Measurements from ENCODE around the gene CFAP52.
"Not testable (repeated sequence)": the region's sequence is repeated elsewhere in the genome, so short reads cannot be mapped to it uniquely, and the experiment has no call there.

Gene CFAP52, protein sequence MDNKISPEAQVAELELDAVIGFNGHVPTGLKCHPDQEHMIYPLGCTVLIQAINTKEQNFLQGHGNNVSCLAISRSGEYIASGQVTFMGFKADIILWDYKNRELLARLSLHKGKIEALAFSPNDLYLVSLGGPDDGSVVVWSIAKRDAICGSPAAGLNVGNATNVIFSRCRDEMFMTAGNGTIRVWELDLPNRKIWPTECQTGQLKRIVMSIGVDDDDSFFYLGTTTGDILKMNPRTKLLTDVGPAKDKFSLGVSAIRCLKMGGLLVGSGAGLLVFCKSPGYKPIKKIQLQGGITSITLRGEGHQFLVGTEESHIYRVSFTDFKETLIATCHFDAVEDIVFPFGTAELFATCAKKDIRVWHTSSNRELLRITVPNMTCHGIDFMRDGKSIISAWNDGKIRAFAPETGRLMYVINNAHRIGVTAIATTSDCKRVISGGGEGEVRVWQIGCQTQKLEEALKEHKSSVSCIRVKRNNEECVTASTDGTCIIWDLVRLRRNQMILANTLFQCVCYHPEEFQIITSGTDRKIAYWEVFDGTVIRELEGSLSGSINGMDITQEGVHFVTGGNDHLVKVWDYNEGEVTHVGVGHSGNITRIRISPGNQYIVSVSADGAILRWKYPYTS

DNA sequence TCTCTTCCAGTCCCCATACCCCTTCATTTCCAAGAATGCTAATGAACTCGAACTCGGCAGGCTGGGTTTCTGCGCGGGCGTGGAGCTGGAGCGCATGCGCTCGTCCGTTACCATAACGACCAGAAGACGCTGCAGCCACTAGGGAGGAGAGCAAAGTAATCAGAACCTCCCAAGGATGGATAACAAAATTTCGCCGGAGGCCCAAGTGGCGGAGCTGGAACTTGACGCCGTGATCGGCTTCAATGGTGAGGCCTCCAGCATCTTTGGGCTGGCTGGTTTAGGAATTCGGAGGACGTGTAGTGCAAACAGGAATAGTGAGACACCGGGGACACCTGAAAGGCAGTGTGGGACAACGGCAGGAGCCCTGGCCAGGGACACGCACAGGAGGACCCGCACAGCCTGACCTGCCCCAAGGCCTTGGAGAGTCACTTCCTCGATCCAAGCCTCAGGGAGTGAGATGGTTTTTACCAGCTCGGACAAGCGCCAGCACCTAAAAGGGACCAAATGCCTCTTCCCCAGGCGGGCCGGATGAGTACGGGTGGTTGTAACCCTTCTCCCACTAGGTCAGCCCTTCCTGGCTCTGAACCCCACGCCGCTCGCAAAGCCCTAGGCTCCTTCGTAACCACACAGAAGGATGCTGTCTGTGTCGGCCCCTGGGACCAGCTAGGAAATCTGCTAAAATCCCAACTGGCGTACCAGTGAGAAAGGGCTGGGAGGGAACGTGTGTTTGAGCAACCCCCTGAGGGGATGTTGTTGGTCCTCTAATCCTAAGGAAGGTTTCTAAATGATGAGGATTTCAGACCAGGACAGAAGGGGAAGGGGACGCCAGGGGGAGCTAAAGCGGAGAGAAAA is at the start of gene CFAP52:
CFAP52 (plus strand) TSS at position 122 of the 852 bp plus-strand sequence; CDS start at position 176, 54 bp downstream.
- DNase-seq: peak; percentile 55

DNA sequence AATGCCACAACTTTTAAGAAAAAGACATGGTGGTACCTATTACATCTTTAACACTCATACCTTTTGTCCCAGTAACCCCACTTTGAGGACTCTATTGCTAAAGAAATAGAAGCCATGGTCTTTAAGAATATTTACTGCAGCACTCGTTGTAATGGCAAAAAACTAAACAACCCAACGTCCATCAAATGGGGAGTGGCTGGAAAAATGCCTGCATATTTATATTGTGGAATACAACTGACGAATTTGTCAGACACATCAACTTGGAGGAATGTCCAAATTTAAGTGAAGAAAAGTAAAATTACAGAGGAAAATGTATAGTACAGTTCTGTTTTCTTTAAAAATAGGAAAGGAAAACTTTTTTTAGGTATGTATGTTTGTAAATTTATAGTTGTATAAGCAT is 48.7 kb upstream of the CFAP52 start:
- DNase-seq: no peak

DNA sequence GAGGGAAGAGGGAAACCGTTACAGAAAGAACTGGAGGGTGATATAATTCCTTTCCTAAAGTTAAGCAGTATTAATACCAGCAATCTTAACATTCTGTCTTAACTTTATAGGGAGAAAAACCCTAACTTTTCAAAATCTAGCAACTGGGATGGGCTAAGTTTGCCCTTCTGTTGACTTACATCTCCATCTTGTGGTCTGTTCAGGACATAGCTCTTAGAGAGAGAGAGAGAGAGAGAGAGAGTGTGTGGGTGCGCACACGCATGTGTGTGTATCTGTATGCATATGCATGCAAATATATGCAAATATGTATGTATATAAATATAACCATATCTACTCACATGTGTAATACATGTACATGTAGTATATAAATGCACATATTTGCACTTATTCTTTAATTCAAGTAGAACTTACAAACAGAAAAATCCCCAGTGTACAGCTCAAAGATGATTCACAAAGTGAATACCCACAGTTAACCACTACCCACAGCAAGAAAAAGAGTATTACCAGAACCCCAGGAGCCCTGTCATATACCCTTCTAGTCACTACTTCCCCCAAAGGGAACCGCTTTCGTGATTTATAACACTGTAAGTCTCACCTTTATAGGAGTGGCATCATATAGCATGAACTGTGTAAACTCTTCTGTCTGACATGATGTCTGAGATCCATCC is 47.3 kb upstream of the CFAP52 start:
- DNase-seq: no peak

DNA sequence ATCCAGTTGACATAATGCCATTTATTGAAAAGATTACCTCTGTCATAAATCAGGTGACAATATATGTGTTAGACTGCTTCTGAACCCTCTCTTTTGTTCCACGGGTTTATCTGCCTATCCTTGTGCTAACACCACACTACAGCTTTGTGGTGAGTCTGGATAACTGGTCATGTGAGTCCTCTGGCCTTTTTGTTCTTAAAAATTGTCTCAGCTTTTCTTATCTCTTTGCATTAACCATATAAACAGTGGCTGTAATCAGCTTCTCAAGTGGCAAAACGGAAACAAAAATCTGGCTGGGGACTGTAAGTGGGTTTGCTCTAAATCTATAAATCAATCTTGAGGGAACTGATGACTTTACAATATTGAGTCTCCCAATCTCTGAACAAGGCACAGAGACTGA is 45.4 kb upstream of the CFAP52 start:
- DNase-seq: no peak

DNA sequence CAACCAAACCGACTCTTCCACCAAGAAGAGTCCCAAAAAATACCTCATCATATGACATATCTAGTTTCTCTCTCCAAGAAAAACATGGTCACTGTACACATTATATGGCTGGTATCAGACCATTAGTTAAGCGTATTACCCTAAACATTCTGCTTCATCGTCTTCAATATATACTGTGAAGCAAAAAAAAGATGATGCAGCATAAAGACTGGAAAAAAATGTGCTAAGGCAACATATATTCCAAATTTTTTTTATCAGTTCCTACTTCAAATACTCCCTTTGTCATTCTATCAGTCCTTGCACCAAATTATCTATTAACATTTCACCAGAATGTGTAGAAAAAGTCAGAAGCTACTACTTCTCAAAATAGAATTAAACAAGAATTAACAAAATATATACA is 43.7 kb upstream of the CFAP52 start:
- no peak for DNase-seq

DNA sequence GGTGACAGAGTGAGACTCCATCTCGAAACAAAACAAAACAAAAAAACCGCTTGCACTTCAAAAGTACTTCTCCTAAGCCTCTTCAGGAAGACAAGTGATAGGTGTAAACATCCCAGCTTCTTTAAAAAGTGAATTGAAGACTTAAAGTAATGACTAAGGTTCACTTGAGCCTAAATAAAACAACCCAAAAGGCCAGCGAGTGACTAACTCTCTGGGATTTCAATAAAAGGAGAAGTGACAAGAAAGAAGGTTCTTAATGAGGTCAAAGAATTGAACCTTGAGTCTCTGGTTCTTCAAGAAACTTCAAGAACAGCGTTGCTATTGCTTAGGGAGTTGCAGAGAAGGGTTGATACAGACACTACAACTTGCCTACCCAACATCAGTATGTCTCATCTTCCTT is 43.0 kb upstream of the CFAP52 start:
- DNase-seq: no peak

DNA sequence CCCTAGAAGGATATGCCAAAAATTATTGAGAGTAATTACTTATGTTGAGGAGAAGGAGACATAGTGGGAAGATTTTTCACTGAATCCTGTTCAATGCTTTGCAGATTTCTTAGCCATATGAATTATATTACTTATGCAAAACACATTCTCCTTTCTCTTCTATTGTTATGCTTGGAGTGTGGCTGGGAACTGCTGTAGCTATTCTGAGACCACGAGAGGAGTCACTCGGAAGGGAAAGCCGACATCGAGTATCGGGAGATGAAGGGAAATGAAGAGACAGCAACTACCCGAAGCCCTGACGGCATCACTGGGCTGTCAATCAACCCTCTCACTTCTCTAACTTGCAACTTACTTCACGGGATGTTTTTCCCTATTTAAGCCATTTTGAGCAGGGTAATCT is 40.4 kb upstream of the CFAP52 start:
- no peak for DNase-seq

DNA sequence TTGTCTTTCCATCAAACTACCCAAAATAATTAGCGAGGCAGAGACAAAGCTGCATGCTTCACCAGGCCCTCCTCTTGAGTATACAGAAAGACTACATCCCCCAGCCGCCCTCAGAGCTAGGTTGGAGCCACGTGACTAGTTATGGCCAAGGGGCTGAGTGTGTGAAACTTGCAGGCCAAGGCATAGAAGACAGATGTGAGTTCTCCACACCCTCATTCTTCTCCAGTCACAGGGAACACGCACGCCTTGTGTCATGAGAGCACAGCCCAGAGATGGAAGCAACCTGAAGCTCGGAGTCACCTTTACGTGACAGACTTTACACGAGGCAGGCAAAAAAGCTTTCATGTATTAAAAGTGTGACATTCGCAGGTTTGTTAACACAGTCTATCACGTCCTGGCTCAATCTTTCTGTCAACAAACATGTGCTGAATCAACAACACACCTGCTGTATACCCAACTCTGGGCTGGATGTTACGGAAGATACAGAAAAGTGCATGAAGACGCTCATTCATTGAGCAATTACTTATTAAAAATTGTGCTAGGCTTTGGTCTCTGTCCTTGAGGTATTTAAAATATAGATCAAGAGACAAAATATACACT is 39.2 kb upstream of the CFAP52 start:
- DNase-seq: no peak

DNA sequence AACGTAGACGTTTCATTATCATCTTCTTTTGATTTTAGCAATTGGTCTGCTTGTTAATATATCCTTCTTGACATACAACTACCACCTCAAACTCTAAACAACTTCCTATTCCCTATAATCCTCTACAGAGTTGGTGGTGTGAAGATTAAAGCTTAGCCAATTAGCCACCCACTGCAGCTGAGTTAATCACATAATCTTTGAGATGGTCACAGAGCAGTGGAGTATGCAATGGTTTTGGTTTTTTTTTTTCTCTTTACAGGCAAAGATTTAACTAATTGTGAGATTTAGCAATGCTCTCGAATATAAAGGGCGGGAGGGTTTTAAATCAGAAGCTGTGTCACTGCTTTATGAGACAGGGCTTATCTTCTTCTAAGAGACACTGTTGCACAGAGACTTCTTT is 37.8 kb upstream of the CFAP52 start:
- DNase-seq: no peak

DNA sequence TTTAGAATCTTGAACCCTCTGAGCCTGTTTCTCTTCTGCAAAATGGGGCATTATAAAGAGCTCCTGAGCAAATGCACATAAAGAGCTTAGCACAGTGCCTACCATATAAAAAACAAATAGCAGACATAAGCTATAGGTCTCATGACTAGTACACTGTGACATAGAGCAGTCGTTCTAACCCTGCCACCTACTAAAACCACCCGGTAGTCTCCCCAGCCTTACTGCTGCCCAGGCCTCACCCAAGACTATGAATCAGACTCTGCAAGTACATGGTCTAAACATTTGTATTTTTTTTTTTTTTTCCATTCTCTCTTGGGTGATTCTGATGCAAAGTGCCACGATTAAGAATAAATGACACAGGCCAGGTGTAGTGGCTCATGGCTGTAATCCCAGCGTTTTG is 34.7 kb upstream of the CFAP52 start:
- no peak for DNase-seq

DNA sequence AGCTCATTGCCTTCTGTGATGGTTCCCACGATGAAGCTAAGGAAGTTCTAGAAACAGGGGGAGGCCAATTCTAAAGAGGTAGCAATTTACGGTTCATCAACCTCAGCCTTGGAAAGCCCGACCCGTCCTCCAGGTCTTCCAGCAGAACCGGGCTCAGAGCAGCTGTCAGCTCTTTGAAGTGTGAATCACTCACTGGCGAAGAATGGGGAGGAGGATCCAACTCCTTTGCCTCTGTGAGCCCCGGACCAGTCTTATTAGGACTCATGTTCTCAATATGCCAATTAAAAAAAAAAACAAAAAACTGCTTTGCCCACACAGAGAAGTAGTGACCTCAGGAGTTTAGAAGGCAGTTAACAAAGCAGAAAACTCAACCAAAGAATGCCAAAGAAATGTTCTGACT is 32.2 kb upstream of the CFAP52 start:
- no peak for DNase-seq

DNA sequence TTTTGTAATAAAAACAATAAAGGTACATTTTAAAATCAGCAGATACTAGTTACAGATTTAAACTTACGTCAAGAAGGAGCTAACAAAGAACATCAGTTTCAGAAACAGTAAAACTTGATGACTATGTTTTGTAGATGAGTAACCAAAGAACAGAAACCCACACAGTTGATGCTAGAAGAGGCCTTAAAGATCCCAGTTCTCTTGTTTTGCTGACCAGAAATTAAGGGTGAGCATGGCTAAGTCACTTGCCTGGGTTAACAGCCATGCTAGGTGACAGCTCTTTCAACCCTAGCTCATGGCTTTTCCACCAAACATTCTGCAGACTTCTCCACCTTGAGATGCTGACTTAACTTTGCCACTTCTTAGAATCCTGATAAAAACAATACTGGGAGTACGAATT is 27.2 kb upstream of the CFAP52 start:
- DNase-seq: no peak

DNA sequence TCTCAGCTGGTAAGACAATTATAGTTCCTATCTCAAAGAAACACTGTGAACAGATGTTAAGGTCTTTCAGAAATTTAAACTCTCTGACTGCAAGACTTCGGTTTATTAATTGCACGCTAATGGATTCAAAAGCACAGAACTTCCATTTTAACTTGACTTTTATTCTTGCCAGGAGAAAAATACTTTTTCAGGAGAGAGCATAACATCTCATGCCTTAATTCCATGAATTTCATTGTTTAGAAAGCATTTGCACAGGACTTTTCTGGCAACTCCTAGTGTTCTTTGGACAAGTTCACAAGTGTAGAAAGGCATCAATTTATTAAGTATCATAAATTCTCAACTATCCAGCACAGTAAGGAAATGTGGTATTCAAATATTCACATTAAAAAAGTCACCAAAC is 23.3 kb upstream of the CFAP52 start:
- DNase-seq: no peak

DNA sequence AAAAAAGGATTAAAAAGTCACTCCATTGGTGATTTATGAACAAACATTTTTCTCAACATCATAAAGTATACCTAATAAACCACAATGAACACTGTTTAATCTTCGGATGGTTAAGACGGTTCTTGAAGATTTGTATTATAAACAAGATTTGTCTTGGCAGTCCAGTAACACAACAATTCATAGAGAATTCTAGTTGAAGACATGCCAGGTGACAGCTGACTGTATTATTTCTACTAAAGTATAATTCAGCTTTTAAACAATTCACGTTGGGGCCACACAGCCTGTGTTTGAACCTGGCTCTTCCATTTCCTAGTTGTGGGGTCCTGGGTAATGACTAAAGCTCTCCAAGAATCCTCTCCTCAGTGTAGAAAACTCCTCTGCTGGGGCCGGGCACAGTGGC is 22.8 kb upstream of the CFAP52 start:
- DNase-seq: no peak

DNA sequence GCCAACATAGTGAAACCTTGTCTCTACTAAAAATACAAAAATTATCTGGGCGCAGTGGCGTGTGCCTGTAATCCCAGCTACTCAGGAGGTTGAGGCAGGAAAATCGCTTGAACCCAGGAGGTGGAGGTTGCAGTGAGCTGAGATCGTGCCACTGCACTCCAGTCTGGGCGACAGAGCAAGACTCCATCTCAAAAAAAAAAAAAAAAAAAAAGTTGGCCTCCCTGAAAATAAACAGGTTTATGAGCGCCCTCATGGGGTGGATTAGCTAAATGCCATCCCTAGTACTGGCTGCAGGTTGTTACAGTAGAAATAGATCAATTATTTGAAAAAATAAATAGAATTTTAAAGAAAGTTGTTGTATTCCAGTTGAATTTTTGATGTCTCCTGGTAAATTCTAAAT is 21.7 kb upstream of the CFAP52 start:
- DNase-seq: peak; percentile 48

DNA sequence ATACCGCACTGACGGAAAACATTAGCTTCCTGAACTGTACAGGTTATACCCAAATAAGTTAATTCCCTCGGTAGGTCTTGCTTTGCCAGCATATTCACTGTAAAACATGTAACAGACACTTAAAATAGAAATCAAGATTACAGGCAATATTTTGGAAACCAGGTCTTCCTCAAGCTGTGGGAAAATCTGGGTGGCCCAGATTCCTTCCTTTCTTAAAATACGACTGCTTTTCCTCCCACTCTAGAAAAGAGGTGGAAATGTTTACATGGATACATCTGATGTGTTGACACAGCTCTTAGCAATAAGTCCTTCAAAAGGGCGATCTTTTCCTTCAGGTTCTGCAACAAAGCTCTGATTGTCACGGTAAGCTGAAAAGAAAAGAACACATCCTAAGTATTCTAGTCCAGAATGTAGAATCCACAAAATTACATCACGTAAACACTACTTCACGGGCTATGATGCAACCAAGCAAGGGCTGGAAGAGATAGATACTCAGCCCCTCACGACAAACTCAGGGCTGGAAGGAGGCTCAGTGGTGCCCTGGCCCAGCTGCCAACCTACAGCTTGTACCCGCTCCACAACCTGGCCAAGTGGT is 19.2 kb upstream of the CFAP52 start:
- no peak for DNase-seq

DNA sequence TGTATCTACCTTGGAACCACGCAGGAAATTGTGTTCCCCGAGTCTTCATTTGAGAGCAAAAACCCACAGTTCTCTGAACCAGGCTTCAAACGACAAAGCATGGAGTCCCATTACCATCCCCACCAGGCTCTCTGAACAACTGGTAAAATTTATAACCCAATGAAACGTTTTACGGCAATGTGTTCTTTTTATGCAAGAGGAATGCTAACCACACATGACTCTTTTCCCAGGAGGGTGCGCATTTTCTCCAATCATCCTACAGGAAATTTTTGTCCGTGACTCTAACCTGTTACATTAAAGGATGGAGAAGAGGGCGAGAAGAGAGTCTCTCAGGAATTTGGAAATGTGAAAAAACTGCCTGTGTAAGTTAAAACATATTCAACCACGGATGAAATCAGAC is 18.6 kb upstream of the CFAP52 start:
- DNase-seq: no peak

DNA sequence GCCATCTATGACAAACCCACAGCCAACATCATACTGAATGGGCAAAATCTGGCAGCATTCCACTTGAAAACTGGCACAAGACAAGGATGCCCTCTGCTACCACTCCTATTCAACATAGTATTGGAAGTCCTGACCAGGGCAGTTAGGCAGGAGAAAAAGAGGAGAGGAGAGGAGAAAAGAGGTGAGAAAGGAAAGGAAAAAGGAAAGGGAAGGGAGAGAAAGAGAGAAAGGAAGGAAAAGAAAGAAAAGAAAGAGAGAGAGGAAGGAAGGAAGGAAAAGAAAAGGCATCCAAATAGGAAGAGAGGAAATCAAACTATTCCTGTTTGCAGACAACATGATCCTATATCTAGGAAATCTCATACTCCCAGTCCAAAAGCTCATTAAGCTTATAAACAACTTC is 12.3 kb upstream of the CFAP52 start:
- no peak for DNase-seq

DNA sequence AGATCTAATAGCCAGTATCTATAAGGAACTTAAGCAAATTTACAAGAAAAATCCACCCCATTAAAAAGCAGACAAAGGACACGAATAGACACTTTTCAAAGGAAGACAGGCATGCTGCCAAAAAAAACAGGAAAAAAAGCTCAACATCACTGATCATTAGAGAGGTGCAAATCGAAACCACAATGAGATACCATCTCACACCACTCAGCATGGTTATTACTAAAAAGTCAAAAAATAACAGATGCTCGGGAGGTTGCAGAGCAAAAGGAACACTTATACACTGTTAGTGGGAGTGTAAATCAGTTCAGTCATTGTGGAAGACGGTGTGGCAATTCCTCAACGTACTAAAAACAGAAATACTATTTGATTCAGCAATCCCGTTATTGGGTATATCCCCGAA is 10.4 kb upstream of the CFAP52 start:
- DNase-seq: peak; percentile 5

DNA sequence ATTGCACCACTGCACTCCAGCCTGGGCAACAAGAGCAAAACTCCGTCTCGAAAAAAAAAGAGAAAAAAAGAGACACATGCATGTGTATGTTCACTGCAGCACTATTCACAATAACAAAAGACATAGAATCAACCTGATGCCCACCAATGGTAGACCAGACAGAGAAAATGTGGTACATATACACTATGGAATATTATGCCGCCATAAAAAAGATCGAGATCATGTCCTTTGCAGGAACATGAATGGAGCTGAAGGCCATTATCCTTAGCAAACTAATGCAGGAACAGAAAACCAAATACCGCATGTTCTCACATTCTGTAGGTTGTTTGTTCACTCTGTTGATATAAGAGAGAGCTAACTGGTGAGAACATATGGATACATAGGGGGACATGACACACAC is 9.7 kb upstream of the CFAP52 start:
- DNase-seq: not testable (repeated sequence)

DNA sequence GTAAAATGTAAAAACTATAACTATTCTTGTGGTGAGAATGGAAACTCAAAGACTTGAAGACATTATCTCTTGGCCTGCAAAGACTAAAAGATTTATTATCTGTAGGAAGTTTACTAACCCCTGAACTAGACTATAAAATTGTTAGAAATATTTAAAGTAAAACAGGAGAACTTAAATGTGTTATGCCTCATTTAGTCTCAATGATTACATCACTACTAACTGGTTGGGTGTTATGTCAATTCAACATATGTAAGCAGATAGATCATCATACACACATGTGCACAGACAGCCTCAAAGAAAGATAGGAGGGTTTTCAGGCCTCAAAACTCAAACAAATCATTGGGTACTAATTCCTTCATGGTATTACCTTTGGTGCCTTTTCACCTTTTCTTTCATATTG is 8.4 kb upstream of the CFAP52 start:
- DNase-seq: no peak

DNA sequence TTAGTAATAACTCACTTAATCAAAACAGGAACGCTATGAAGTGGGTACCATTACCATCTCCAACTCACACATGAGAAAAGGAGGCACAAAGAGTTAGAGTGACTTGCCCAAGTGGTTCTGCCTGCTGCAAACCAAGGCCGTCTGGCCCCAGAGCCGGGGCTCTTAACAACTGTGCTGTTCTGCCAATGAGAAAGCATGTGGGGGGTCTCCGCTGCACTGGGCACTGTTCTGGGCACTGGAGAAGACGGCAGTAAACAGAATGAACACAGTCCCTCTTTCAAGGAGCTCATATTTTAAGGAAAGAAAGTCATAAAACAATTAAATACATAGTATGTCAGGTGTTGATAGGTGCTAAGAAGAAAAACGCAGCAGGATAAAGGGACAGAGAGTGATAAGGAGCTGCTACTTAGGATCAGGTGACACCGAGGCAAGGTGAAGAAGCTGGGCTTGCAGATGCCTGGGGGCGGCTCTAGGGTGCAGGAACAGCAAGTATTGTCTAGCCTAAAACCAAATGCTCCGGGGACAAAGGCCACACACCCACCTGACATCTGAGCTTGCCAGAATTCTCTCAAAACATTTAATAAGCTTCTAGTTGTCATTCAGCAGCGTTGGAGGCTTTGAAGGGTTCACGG is 7.4 kb upstream of the CFAP52 start:
- no peak for DNase-seq

All from NCI-H1694 (cell line).